Gastroesophageal sphincter (tissue), 4 donors: ENCODE measurements around the gene SLAMF1. TPM values are rescaled to one million over a fixed set of nuclear protein-coding genes. Genes with fewer than 3 reads are reported as not detected.

ENCODE experiments used
- ATAC-seq: fragments of 150-250 bp; one replicate; pipeline ENCODE4 v1.9.1; 2016; ENCODE audit warnings: mild to moderate bottlenecking, moderate library complexity
- H3K27ac ChIP-seq, 4 donors: fragments of 200-600 bp; sonication (generic) in 3 of 4; 1 replicate in 3 of 4; 2 replicates in 1 of 4; pipeline ENCODE4 v1.5.1; 2016 to 2019
- H3K27me3 ChIP-seq: fragments of 200-600 bp; sonication (generic); one replicate; pipeline ENCODE4 v1.5.1; 2019
- H3K36me3 ChIP-seq, 2 donors: fragments of 200-600 bp; sonication (generic); one replicate each; pipeline ENCODE4 v1.5.1; 2019; ENCODE audit warnings: control low read depth in 1 of 2
- H3K4me1 ChIP-seq, 3 donors: fragments of 200-600 bp; sonication (generic); 1 replicate in 2 of 3; 2 replicates in 1 of 3; pipeline ENCODE4 v1.5.1; 2016 to 2019; ENCODE audit warnings: control low read depth in 2 of 3
- H3K4me3 ChIP-seq, 2 donors: fragments of 200-600 bp; sonication (generic); one replicate each; pipeline ENCODE4 v1.5.1; 2019; ENCODE audit warnings: mild to moderate bottlenecking in 1 of 2, moderate library complexity in 1 of 2
- H3K9me3 ChIP-seq, 3 donors: fragments of 200-600 bp; sonication (generic); one replicate each; pipeline ENCODE4 v1.5.1; 2017 to 2019; ENCODE audit warnings: control low read depth in 2 of 3
- CTCF ChIP-seq, 4 experiments: fragments of 200-600 bp in 2 of 4; fragments of 450-650 bp in 2 of 4; sonication (generic) in 1 of 4; IDR thresholded peaks; one replicate each; pipeline ENCODE4 v1.5.1; 2017 to 2019; ENCODE audit warnings: antibody characterized with exemption in 4 of 4, mild to moderate bottlenecking in 2 of 4, moderate library complexity in 2 of 4
- EP300 ChIP-seq: sonication (generic); formaldehyde crosslinking; IDR thresholded peaks from one replicate; pipeline ENCODE4 v1.6.1; 2017; ENCODE audit warnings: antibody characterized with exemption, mild to moderate bottlenecking
- POLR2A ChIP-seq, 2 donors: fragments of 450-650 bp; IDR thresholded peaks; one replicate each; pipeline ENCODE4 v1.6.1; 2017; ENCODE audit warnings: antibody characterized with exemption in 2 of 2, mild to moderate bottlenecking in 2 of 2, moderate library complexity in 1 of 2
- POLR2AphosphoS5 ChIP-seq: sonication (generic); formaldehyde crosslinking; IDR thresholded peaks from one replicate; pipeline ENCODE4 v1.6.1; 2017; ENCODE audit warnings: antibody characterized with exemption
- WGBS, 2 donors: methylation state at CpG; one replicate each; pipeline ENCODE4 v1.1.5; 2018; ENCODE audit warnings: low coverage in 1 of 2; 5-methylcytosine and 5-hydroxymethylcytosine counted together
- total RNA-seq, 4 donors: library from RNA; depleted of rRNA; stranded (reverse); fragments of >200 nt; gene quantifications; one replicate each; pipeline ENCODE4 v1.1.0, GENCODE V29; 2016

SLAMF1 gene
- total RNA-seq, 4 donors from 2014 or later = 0.12 to 2.8 (median 1.2) TPM; not detected in 1

GRCh38 chr1:160607672-160608032 lies 39.2 kb downstream of the SLAMF1 start:
- ATAC-seq = no peak
- 80% methylated on average over 1 of the region's 1 CpG; no CpG with 5 or more reads in 1 of the 2 donors for WGBS, 2 donors
- H3K36me3 ChIP-seq = no peaks in the 10 kb centered on the region
- peaks cover 0 to 7% (median 0%) of the 10 kb centered on the region in 3 donors for H3K9me3 ChIP-seq
- H3K27ac ChIP-seq = no peak overlapping the region
- no peak overlapping the region for H3K4me3 ChIP-seq
- H3K27me3 ChIP-seq = peaks cover 23% of the 10 kb centered on the region
- H3K4me1 ChIP-seq = no peaks in the 10 kb centered on the region
- TF ChIP-seq CTCF (IDR thresholded peaks at IDR 0.05) (no peak), POLR2A (IDR thresholded peaks at IDR 0.05) (no peak), EP300 (no peak), POLR2AphosphoS5 (no peak)

- WGBS, 2 donors = 0 to 21% methylated on average over 2 to 3 of the region's 3 CpGs
- no peak for ATAC-seq
- Histone ChIP-seq H3K36me3 (no peaks in the 10 kb centered on the region), H3K27ac (no peak overlapping the region), H3K4me1 (no peaks in the 10 kb centered on the region), H3K27me3 (peaks cover 23% of the 10 kb centered on the region), H3K9me3 (peaks cover 0 to 12% (median 0%) of the 10 kb centered on the region in 3 donors), H3K4me3 (no peak overlapping the region)
- TF ChIP-seq CTCF (IDR thresholded peaks at IDR 0.05) = peak; percentile 13 to 47 (median 38)
- no peak for TF ChIP-seq POLR2AphosphoS5
- TF ChIP-seq EP300 = no peak
- TF ChIP-seq POLR2A (IDR thresholded peaks at IDR 0.05) = no peak
Observed at GRCh38 chr1:160607011-160607671, 39.7 kb downstream of the SLAMF1 start.

GRCh38 chr1:160606611-160607010 lies 40.2 kb downstream of the SLAMF1 start:
- WGBS, 2 donors = 60 to 100% methylated on average over 1 of the region's 1 CpG
- Histone ChIP-seq H3K4me3 (no peak overlapping the region), H3K4me1 (no peaks in the 10 kb centered on the region), H3K36me3 (no peaks in the 10 kb centered on the region), H3K9me3 (peaks cover 0 to 17% (median 0%) of the 10 kb centered on the region in 3 donors), H3K27me3 (peaks cover 19% of the 10 kb centered on the region), H3K27ac (no peak overlapping the region)
- TF ChIP-seq POLR2AphosphoS5 (no peak), EP300 (no peak), CTCF (IDR thresholded peaks at IDR 0.05) (no peak), POLR2A (IDR thresholded peaks at IDR 0.05) (no peak)
- ATAC-seq = no peak

- 27% methylated on average over 2 of the region's 4 CpGs; no CpG with 5 or more reads in 1 of the 2 donors for WGBS, 2 donors
- H3K4me3 ChIP-seq = no peak overlapping the region
- H3K36me3 ChIP-seq = no peaks in the 10 kb centered on the region
- peaks cover 0 to 24% (median 0%) of the 10 kb centered on the region in 3 donors for H3K9me3 ChIP-seq
- peaks cover 18% of the 10 kb centered on the region for H3K27me3 ChIP-seq
- no peaks in the 10 kb centered on the region for H3K4me1 ChIP-seq
- TF ChIP-seq POLR2AphosphoS5 = no peak
- TF ChIP-seq EP300 = no peak
- no peak for TF ChIP-seq POLR2A (IDR thresholded peaks at IDR 0.05)
- no peak for TF ChIP-seq CTCF (IDR thresholded peaks at IDR 0.05)
- ATAC-seq = no peak
- H3K27ac ChIP-seq = no peak overlapping the region
Observed at GRCh38 chr1:160605792-160606479, 40.9 kb downstream of the SLAMF1 start.

- WGBS, 2 donors = 70% methylated on average over 2 of the region's 2 CpGs; no CpG with 5 or more reads in 1 of the 2 donors
- H3K27ac ChIP-seq = no peak overlapping the region
- ATAC-seq = no peak
Observed at GRCh38 chr1:160605205-160605604, 41.6 kb downstream of the SLAMF1 start.

More at GRCh38 chr1:160605205-160605604, 41.6 kb downstream of the SLAMF1 start:
- TF ChIP-seq POLR2AphosphoS5 = no peak
- TF ChIP-seq EP300 = no peak
- no peak for TF ChIP-seq CTCF (IDR thresholded peaks at IDR 0.05)
- TF ChIP-seq POLR2A (IDR thresholded peaks at IDR 0.05) = no peak
- Histone ChIP-seq H3K36me3 (no peaks in the 10 kb centered on the region), H3K4me1 (no peaks in the 10 kb centered on the region), H3K4me3 (no peak overlapping the region), H3K27me3 (peaks cover 18% of the 10 kb centered on the region), H3K9me3 (peaks cover 0 to 31% (median 0%) of the 10 kb centered on the region in 3 donors)
